Measurements from ENCODE around the gene FDXR. TPM values are rescaled to one million over a fixed set of nuclear protein-coding genes. Genes with fewer than 3 reads are reported as not detected.

FDXR gene
- total and polyA plus RNA-seq, 9 of the 15 experiments (the other 6 are each of a cell fraction or from before 2014, with no cell fraction given), result 0.89 to 70.7 (median 30.9) TPM

GRCh38 chr17:74815067-74815466 lies 57.7 kb downstream of the FDXR start:
- CTCF ChIA-PET (ENCODE audit: low intra/inter-chr PET ratio), result interaction anchor here (1.0 kb wide), 1 partner anchor 50 kb away, joined by 3 read pairs; no protein-coding TSS in a partner anchor
- H3K27ac ChIP-seq (ENCODE audit: extremely low read depth, low read depth, low read length), result no peak overlapping the region

More at GRCh38 chr17:74815067-74815466, 57.7 kb downstream of the FDXR start:
- WGBS (ENCODE audit: insufficient coverage, low coverage, missing lambda C conversion rate), result 93% methylated on average over 7 of the region's 7 CpGs
- Histone ChIP-seq H3K4me2 (ENCODE audit: insufficient read depth, low read length) (no peak overlapping the region), H3K9me3 (replicated peaks; ENCODE audit: control insufficient read depth, insufficient read depth, low read depth, low read length) (no peaks in the 10 kb centered on the region), H3K27me3 (ENCODE audit: control insufficient read depth in 2 of 2, insufficient read depth in 2 of 2, low read length in 2 of 2) (no peaks in the 10 kb centered on the region), H2AFZ (ENCODE audit: low read depth, low read length) (no peak overlapping the region), H3K9ac (ENCODE audit: insufficient read depth in 1 of 2, low read depth in 2 of 2, low read length in 2 of 2) (no peak overlapping the region), H3K4me3 (no peak overlapping the region), H4K20me1 (replicated peaks; ENCODE audit: control insufficient read depth, insufficient read depth, low read length) (no peaks in the 10 kb centered on the region; the same call in 1 of the 2 replicates), H3K9me1 (ENCODE audit: control insufficient read depth, insufficient read depth, low read length) (peaks cover 2% of the 10 kb centered on the region), H3K4me1 (replicated peaks in 1 of 2; ENCODE audit: control insufficient read depth in 2 of 2, insufficient read depth in 2 of 2, low read length in 2 of 2) (peaks cover 0 to 3% of the 10 kb centered on the region in 2 experiments; a peak in 1 of 5 replicates), H3K79me2 (ENCODE audit: control insufficient read depth, insufficient read depth, low read length) (no peaks in the 10 kb centered on the region), H3K36me3 (ENCODE audit: control insufficient read depth, insufficient read depth, low read length) (no peaks in the 10 kb centered on the region; the same call in 2 of the 3 replicates)
- FAIRE-seq (no peak), ATAC-seq (no peak), DNase-seq (ENCODE audit: extremely low read depth in 1 of 4, low spot score in 3 of 4) (no peak)
- no TSS peak for BruUV-seq (replicated peaks)
- TF ChIP-seq SREBF2 (CRISPR knock-in tag; IDR thresholded peaks at IDR 0.05) (no peak), ZBTB2 (IDR thresholded peaks at IDR 0.05) (no peak), BCOR (IDR thresholded peaks at IDR 0.05) (no peak), NFRKB (IDR thresholded peaks at IDR 0.05; ENCODE audit: low read depth) (no peak), EP300 (IDR thresholded peaks at IDR 0.05; ENCODE audit: low read length) (no peak), ZNF780A (CRISPR knock-in tag; IDR thresholded peaks at IDR 0.05) (no peak), ELF1 (tag; IDR thresholded peaks at IDR 0.05) (no peak), FOSL1 (tag; conservative IDR thresholded peaks at IDR 0.05) (no peak), CHD2 (IDR thresholded peaks at IDR 0.05; ENCODE audit: low read depth, low read length) (no peak), TBP (optimal IDR thresholded peaks at IDR 0.05; ENCODE audit: low read depth, low read length) (no peak), NUFIP1 (IDR thresholded peaks at IDR 0.05; ENCODE audit: partially characterized antibody) (no peak), ZNF740 (CRISPR knock-in tag; IDR thresholded peaks at IDR 0.05) (no peak), ZNF740 (tag; IDR thresholded peaks at IDR 0.05) (no peak)
- TF ChIP-seq, protein P1, sequence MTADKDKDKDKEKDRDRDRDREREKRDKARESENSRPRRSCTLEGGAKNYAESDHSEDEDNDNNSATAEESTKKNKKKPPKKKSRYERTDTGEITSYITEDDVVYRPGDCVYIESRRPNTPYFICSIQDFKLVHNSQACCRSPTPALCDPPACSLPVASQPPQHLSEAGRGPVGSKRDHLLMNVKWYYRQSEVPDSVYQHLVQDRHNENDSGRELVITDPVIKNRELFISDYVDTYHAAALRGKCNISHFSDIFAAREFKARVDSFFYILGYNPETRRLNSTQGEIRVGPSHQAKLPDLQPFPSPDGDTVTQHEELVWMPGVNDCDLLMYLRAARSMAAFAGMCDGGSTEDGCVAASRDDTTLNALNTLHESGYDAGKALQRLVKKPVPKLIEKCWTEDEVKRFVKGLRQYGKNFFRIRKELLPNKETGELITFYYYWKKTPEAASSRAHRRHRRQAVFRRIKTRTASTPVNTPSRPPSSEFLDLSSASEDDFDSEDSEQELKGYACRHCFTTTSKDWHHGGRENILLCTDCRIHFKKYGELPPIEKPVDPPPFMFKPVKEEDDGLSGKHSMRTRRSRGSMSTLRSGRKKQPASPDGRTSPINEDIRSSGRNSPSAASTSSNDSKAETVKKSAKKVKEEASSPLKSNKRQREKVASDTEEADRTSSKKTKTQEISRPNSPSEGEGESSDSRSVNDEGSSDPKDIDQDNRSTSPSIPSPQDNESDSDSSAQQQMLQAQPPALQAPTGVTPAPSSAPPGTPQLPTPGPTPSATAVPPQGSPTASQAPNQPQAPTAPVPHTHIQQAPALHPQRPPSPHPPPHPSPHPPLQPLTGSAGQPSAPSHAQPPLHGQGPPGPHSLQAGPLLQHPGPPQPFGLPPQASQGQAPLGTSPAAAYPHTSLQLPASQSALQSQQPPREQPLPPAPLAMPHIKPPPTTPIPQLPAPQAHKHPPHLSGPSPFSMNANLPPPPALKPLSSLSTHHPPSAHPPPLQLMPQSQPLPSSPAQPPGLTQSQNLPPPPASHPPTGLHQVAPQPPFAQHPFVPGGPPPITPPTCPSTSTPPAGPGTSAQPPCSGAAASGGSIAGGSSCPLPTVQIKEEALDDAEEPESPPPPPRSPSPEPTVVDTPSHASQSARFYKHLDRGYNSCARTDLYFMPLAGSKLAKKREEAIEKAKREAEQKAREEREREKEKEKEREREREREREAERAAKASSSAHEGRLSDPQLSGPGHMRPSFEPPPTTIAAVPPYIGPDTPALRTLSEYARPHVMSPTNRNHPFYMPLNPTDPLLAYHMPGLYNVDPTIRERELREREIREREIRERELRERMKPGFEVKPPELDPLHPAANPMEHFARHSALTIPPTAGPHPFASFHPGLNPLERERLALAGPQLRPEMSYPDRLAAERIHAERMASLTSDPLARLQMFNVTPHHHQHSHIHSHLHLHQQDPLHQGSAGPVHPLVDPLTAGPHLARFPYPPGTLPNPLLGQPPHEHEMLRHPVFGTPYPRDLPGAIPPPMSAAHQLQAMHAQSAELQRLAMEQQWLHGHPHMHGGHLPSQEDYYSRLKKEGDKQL (CRISPR knock-in tag; IDR thresholded peaks at IDR 0.05; ENCODE audit: borderline replicate concordance), result no peak
- intact Hi-C loops (cut with micrococcal nuclease) (no loop called here), in situ Hi-C loops (cut with MboI) (no loop called here)
- POLR2A ChIA-PET, result no interaction called here
